ENCODE measurements around the gene ASB4.
"Not testable (repeated sequence)": the region's sequence is repeated elsewhere in the genome, so short reads cannot be mapped to it uniquely, and the experiment has no call there.

ASB4 gene

DNA sequence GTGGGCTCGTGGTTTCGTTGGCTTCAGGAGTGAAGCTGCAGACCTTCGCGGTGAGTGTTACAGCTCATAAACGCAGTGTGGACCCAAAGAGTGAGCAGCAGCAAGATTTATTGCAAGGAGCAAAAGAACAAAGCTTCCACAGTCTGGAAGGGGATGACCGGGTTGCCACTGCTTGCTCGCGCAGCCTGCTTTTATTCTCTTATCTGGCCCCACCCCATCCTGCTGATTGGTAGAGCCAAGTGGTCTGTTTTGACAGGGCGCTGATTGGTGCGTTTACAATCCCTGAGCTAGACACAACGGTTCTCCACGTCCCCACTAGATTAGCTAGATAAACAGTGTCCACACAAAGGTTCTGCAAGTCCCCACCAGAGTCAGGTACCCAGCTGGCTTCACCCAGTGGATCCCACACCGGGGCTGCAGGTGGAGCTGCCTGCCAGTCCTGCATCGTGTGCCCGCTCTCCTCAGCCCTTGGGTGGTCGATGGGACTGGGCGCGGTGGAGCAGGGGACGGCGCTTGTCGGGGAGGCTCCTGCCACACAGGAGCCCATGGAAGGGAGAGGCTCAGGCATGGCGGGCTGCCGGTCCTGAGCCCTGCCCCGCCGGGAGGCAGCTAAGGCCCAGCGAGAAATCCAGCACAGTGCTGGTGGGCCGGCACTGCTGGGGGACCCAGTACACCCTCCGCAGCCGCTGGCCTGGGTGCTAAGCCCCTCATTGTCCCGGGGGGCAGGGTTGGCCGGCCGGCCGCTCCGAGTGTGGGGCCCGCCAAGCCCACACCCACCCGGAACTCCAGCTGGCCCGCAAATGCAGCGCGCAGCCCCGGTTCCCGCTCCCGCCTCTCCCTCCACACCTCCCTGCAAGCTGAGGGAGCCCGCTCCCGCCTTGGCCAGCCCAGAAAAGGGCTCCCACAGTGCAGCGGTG is 66.5 kb downstream of the ASB4 start:
- DNase-seq, result not testable (repeated sequence)

- no peak for DNase-seq
Observed at GRCh38 chr7:95553939-95554338, 68.2 kb downstream of the ASB4 start.

GRCh38 chr7:95556777-95557176 is 71.0 kb downstream of the ASB4 start:
- no peak for DNase-seq

- DNase-seq, result no peak
Observed at GRCh38 chr7:95558864-95559263, 73.1 kb downstream of the ASB4 start.

GRCh38 chr7:95560674-95561073 is 74.9 kb downstream of the ASB4 start:
- DNase-seq, result no peak

DNA sequence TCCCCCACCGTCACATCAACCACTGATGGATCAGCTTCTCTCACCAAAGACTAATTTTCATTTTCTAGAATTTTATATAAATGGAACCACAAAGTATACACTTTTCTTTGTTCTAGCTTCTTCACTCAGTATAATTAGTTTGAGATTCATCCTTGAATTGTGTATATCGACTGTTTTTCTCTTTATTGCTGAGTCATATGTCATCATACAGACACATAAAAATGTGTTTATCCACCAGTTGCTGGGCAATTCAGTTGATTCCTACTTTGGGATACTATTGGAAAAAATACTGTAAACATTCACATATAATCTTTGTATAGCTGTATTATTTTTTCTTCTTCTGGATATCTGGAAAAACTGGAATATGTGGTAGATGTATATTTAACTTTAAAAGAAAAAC is 84.0 kb downstream of the ASB4 start:
- no peak for DNase-seq

- DNase-seq, result no peak
Observed at GRCh38 chr7:95577137-95577536, 91.4 kb downstream of the ASB4 start.

- DNase-seq, result no peak
Observed at GRCh38 chr7:95578299-95578855, 92.6 kb downstream of the ASB4 start.

- no peak for DNase-seq
Observed at GRCh38 chr7:95579318-95579717, 93.6 kb downstream of the ASB4 start.

DNA sequence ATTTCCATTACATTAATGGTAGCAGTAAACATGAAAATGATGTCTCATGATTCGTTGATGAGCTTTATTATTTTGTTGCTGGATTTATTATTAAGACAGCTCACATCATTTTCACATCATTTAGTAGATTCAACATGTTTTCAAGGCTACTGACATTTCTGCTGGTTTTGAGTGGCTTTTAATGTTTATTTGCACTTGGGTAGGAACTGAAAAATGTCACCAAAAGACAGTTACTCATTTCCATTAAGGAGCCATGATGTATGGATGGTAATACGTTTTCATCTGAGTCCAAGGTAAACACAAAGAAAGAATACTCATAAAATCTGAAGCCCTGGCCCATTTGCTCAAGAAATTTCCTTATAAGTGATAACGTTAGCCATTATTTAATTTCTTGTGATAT is 95.7 kb downstream of the ASB4 start:
- DNase-seq, result no peak

- DNase-seq, result no peak
Observed at GRCh38 chr7:95582578-95583293, 97.0 kb downstream of the ASB4 start.

DNA sequence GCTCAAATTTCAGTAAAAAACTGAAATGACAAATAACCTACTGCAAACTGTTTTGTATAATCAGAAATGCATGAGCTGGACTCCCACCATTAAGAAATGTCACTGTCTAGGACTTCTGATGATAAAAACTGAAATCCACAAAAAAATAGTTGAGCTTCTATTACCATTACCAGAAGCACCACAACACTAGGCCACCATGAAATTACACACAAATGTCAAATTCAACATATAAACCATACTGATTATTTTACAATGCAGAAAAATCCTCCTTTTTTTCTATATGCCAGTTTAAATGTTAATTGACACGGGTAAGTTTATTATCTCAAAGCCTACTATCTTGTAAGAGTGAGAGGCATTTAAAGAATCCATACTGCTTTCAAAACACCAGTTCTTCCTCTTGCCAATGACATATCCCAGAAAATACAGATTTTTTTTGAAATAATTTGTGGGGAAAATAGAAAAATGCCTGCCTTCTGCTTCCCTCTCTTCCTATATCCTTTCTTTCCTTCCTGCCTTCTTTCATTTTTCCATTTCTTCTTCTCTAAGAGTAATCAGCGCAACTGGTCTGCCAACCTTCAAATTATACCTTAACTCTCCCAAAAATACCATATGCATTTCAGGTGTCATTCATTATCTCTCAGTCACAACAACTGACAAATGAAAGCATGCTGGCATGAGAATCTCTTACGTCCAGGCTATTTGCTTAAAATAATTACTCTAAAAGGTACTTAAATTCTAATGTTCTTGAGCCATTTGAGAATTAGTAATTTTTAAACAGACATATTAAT is 98.3 kb downstream of the ASB4 start:
- DNase-seq, result no peak

- no peak for DNase-seq
Observed at GRCh38 chr7:95584769-95585425, 99.2 kb downstream of the ASB4 start.

DNA sequence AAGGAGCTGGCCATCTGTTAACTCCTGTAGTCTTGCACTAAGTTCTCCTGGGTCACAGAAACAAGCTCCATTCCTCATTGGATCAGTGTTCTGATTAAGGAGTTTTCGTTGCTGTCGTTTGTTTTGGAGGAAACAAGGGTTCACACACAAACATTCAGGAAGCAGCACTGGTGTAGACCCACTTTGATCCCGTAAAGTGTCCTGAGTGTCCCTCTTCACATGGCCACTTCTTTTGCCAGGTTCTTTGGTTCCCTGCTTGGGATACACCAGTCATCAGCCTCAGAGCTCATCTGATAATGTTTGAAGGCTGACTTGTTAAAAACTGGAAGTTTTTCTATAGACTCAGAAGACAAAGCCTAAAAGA is 99.7 kb downstream of the ASB4 start:
- DNase-seq, result no peak

DNA sequence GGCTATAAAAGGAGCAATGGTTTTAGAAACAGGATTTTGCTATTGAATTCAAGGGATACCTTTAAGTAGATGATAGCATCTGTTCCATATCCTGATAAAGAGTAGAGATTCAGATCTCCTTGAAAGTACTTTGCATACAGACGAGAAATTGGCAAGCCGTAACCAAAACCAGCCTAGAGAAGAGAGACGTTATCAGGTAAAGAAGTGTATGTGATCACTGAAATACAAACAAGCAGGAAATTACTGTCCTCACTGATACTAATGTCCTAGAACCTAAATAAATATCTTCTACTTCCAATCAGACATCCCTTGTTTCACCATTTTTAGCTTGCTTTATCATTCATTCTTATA is 101.2 kb downstream of the ASB4 start:
- no peak for DNase-seq

DNA sequence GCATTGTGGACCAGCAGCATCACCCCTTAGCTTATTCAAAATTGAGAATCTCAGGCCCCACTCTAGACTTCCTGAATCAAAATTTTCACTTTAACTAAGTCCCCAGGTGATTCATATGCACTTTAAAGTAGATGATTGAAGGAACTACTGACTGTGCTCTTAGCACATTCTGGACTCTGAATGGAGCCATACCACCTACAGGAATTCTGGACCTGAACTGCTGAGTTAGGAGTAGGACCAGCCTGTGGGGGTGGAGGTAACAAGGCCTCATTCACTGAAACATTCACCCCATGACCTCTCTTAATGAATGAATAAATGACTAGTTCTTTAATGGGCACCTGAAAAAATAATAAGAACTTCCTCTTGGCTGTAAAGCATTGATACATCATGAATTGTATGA is 103.3 kb downstream of the ASB4 start:
- no peak for DNase-seq

- no peak for DNase-seq
Observed at GRCh38 chr7:95589766-95590165, 104.0 kb downstream of the ASB4 start.

All from NCI-H2081 treated with DMSO at 0.1 percent for 48 hours (cell line).